ENCODE data around the gene CHST12. TPM values are rescaled to one million over a fixed set of nuclear protein-coding genes. Genes with fewer than 3 reads are reported as not detected.
A peak's percentile ranks its signal among the peaks of the same experiment; 100 is the strongest.

The CHST12 gene
- total RNA-seq, result 10 to 100 TPM in 1 of 3 donors, 1 to 10 TPM in 2; 6.2 to 15.0 (median 7.2) TPM

- no peaks in the 10 kb centered on the region for H3K27me3 ChIP-seq
- peaks cover 0 to 19% of the 10 kb centered on the region in 2 donors for H3K4me1 ChIP-seq
- no peaks in the 10 kb centered on the region for H3K9me3 ChIP-seq
- peak; percentile 91 to 94 for DNase-seq (ENCODE audit: low spot score in 2 of 2)
- H3K36me3 ChIP-seq, result no peaks in the 10 kb centered on the region
- TF ChIP-seq CTCF (IDR thresholded peaks at IDR 0.05) (no peak), POLR2AphosphoS5 (IDR thresholded peaks at IDR 0.05) (peak; percentile 44 to 67 (median 66)), POLR2A (IDR thresholded peaks at IDR 0.05) (no peak)
- intact Hi-C loops (cut with DNase I; ENCODE audit: low total_unique reads), result no loop called here
- H3K4me3 ChIP-seq, result peak within 1 kb of the TSS; percentile 91 to 96 (median 94)
- H3K27ac ChIP-seq, result peak within 1 kb of the TSS; percentile 76 to 89
Measured at GRCh38 chr7:2403014-2403717, at the start of gene CHST12. Gene CHST12 (plus strand): TSS chr7:2403611. CDS start chr7:2432640, 29,029 bp downstream.

GRCh38 chr7:2353936-2354185 is 49.5 kb upstream of the CHST12 start:
- intact Hi-C loops (cut with DNase I; ENCODE audit: low total_unique reads), result no loop called here
- Histone ChIP-seq H3K9me3 (no peaks in the 10 kb centered on the region), H3K27ac (peak overlapping the region; percentile 100), H3K4me3 (peak overlapping the region; percentile 91 to 99 (median 99)), H3K36me3 (no peaks in the 10 kb centered on the region), H3K27me3 (no peaks in the 10 kb centered on the region), H3K4me1 (peaks cover 5 to 10% of the 10 kb centered on the region in 2 donors)
- TF ChIP-seq CTCF (IDR thresholded peaks at IDR 0.05), result peak in 1 of 3 donors; percentile 5
- TF ChIP-seq POLR2AphosphoS5 (IDR thresholded peaks at IDR 0.05), result peak; percentile 8 to 57 (median 14)
- TF ChIP-seq POLR2A (IDR thresholded peaks at IDR 0.05), result no peak
- DNase-seq (ENCODE audit: low spot score in 2 of 2), result peak; percentile 85 to 86

GRCh38 chr7:2354186-2354938 is 49.0 kb upstream of the CHST12 start, which contains the start of gene EIF3B:
Gene EIF3B (plus strand): TSS chr7:2354827. CDS start chr7:2354922, 95 bp downstream.
- no peaks in the 10 kb centered on the region for H3K36me3 ChIP-seq
- peaks cover 5 to 12% of the 10 kb centered on the region in 2 donors for H3K4me1 ChIP-seq
- H3K9me3 ChIP-seq, result no peaks in the 10 kb centered on the region
- peak within 1 kb of the TSS; percentile 100 for H3K27ac ChIP-seq
- peak; percentile 86 to 89 for DNase-seq (ENCODE audit: low spot score in 2 of 2)
- peak in 1 of 3 donors; percentile 11 for TF ChIP-seq CTCF (IDR thresholded peaks at IDR 0.05)
- TF ChIP-seq POLR2AphosphoS5 (IDR thresholded peaks at IDR 0.05), result peak; percentile 72 to 95 (median 87)
- no peak for TF ChIP-seq POLR2A (IDR thresholded peaks at IDR 0.05)
- intact Hi-C loops (cut with DNase I; ENCODE audit: low total_unique reads), result no loop called here
- peak within 1 kb of the TSS; percentile 91 to 99 (median 99) for H3K4me3 ChIP-seq
- H3K27me3 ChIP-seq, result no peaks in the 10 kb centered on the region

- intact Hi-C loops (cut with DNase I; ENCODE audit: low total_unique reads), result no loop called here
Measured at GRCh38 chr7:2354939-2355704, 48.3 kb upstream of the CHST12 start.

More at GRCh38 chr7:2354939-2355704, 48.3 kb upstream of the CHST12 start:
- Histone ChIP-seq H3K27me3 (no peaks in the 10 kb centered on the region), H3K36me3 (no peaks in the 10 kb centered on the region), H3K27ac (peak overlapping the region; percentile 100), H3K9me3 (no peaks in the 10 kb centered on the region), H3K4me1 (peaks cover 5 to 12% of the 10 kb centered on the region in 2 donors), H3K4me3 (peak overlapping the region; percentile 91 to 99 (median 99))
- TF ChIP-seq CTCF (IDR thresholded peaks at IDR 0.05) (no peak), POLR2AphosphoS5 (IDR thresholded peaks at IDR 0.05) (no peak), POLR2A (IDR thresholded peaks at IDR 0.05) (no peak)
- DNase-seq (ENCODE audit: low spot score in 2 of 2), result no peak
